Stomach (tissue), 9 donors: ENCODE results near the gene ANTXR1. TPM values are rescaled to one million over a fixed set of nuclear protein-coding genes. Genes with fewer than 3 reads are reported as not detected.
A peak's percentile ranks its signal among the peaks of the same experiment; 100 is the strongest.

Source experiments
- DNase-seq, 2 donors: peaks; one replicate each; pipeline versions ENCODE4 v3.0.0 to v3.0.0-alpha.2; 2013 to 2019
- H3K27ac ChIP-seq, 5 donors: fragments of 200-600 bp in 4 of 5; sonication (generic) in 4 of 5; one replicate each; pipeline ENCODE4 v1.5.1; 2013 to 2019; ENCODE audit warnings: mild to moderate bottlenecking in 1 of 5, moderate library complexity in 1 of 5
- H3K27me3 ChIP-seq, 3 donors: fragments of 200-600 bp; sonication (generic); one replicate each; pipeline ENCODE4 v1.5.1; 2017 to 2019; ENCODE audit warnings: mixed run types in 1 of 3
- H3K36me3 ChIP-seq, 4 donors: fragments of 200-600 bp; sonication (generic); 1 replicate in 3 of 4; 2 replicates in 1 of 4; pipeline ENCODE4 v1.5.1; 2016 to 2019
- H3K4me1 ChIP-seq, 4 donors: fragments of 200-600 bp; sonication (generic); one replicate each; pipeline ENCODE4 v1.5.1; 2016 to 2019
- H3K4me3 ChIP-seq, 4 donors: fragments of 200-600 bp; sonication (generic) in 3 of 4; one replicate each; pipeline ENCODE4 v1.5.1; 2016 to 2019; ENCODE audit warnings: mild to moderate bottlenecking in 1 of 4
- H3K9me3 ChIP-seq, 4 donors: fragments of 200-600 bp; sonication (generic); one replicate each; pipeline ENCODE4 v1.5.1; 2016 to 2019
- CTCF ChIP-seq, 7 experiments: fragments of 450-650 bp in 4 of 7; fragments of 200-600 bp in 3 of 7; sonication (generic) in 3 of 7; IDR thresholded peaks; one replicate each; pipeline ENCODE4 v1.5.1; 2016 to 2019; ENCODE audit warnings: antibody characterized with exemption in 7 of 7, control low read depth in 2 of 7, mild to moderate bottlenecking in 1 of 7
- EP300 ChIP-seq: sonication (generic); formaldehyde crosslinking; IDR thresholded peaks from one replicate; pipeline ENCODE4 v1.6.1; 2017; ENCODE audit warnings: antibody characterized with exemption
- POLR2A ChIP-seq, 4 donors: fragments of 450-650 bp; IDR thresholded peaks; one replicate each; pipeline ENCODE4 v1.6.1; 2016; ENCODE audit warnings: antibody characterized with exemption in 4 of 4, control low read depth in 2 of 4, mild to moderate bottlenecking in 1 of 4, moderate library complexity in 1 of 4
- POLR2AphosphoS5 ChIP-seq, 3 donors: sonication (generic); formaldehyde crosslinking; IDR thresholded peaks; one replicate each; pipeline ENCODE4 v1.6.1; 2016; ENCODE audit warnings: antibody characterized with exemption in 3 of 3
- WGBS, 5 donors: extraction: QIAGEN DNeasy Blood & Tissue Kit in 3 of 5; methylation state at CpG; one replicate each; pipeline versions ENCODE4 v1.1.5 to v1.1.7; 2013 to 2018; 5-methylcytosine and 5-hydroxymethylcytosine counted together
- intact Hi-C: fragments of 100-400 bp; cut with DNase I; formaldehyde crosslinking; loops from one replicate; pipeline ENCODE4 v1.15.1; 2023; ENCODE audit warnings: low total_unique reads
- polyA plus RNA-seq, 3 donors: library from polyadenylated mRNA; stranded (reverse); fragments of 200-250 nt; gene quantifications; one replicate each; pipeline ENCODE4 v1.2.3, GENCODE V29; 2013
- total RNA-seq, 5 donors: library from RNA; depleted of rRNA; stranded (reverse); fragments of >200 nt; gene quantifications; one replicate each; pipeline versions ENCODE4 v1.1.0 to v1.2.3, GENCODE V29; 2014 to 2016
- donor health status: healthy with polysubstance abuse.
- donor health status: Bipolar disorder and iron deficiency.
- donor health status: healthy.

The ANTXR1 gene
- total and polyA plus RNA-seq, 8 donors, result 5.8 to 32.5 (median 13.7) TPM

GRCh38 chr2:69168950-69169654, 156.1 kb downstream of the ANTXR1 start:
- WGBS, 5 donors, result 65 to 87% (median 84%) methylated on average over 6 of the region's 6 CpGs
- Histone ChIP-seq H3K9me3 (no peaks in the 10 kb centered on the region), H3K27ac (no peak overlapping the region), H3K36me3 (no peaks in the 10 kb centered on the region), H3K4me3 (no peak overlapping the region), H3K27me3 (no peaks in the 10 kb centered on the region), H3K4me1 (peaks cover 0 to 27% (median 8%) of the 10 kb centered on the region in 4 donors)
- intact Hi-C loops, result no loop called here
- DNase-seq, result no peak
- TF ChIP-seq POLR2AphosphoS5 (IDR thresholded peaks at IDR 0.05), result no peak
- no peak for TF ChIP-seq EP300
- no peak for TF ChIP-seq CTCF (IDR thresholded peaks at IDR 0.05)
- TF ChIP-seq POLR2A (IDR thresholded peaks at IDR 0.05), result no peak

GRCh38 chr2:69169655-69170389, 156.8 kb downstream of the ANTXR1 start:
- no peak for TF ChIP-seq EP300
- TF ChIP-seq POLR2A (IDR thresholded peaks at IDR 0.05), result no peak
- no peak for TF ChIP-seq CTCF (IDR thresholded peaks at IDR 0.05)
- TF ChIP-seq POLR2AphosphoS5 (IDR thresholded peaks at IDR 0.05), result no peak
- no peaks in the 10 kb centered on the region for H3K9me3 ChIP-seq
- peaks cover 0 to 19% (median 5%) of the 10 kb centered on the region in 4 donors for H3K4me1 ChIP-seq
- no peak overlapping the region for H3K4me3 ChIP-seq
- H3K27me3 ChIP-seq, result no peaks in the 10 kb centered on the region
- DNase-seq, result no peak
- no peaks in the 10 kb centered on the region for H3K36me3 ChIP-seq
- WGBS, 5 donors, result 81 to 84% (median 82%) methylated on average over 11 of the region's 11 CpGs
- no peak overlapping the region for H3K27ac ChIP-seq
- intact Hi-C loops, result no loop called here

- Histone ChIP-seq H3K4me1 (peaks cover 0 to 16% (median 4%) of the 10 kb centered on the region in 4 donors), H3K27me3 (no peaks in the 10 kb centered on the region), H3K36me3 (no peaks in the 10 kb centered on the region), H3K9me3 (no peaks in the 10 kb centered on the region), H3K4me3 (no peak overlapping the region), H3K27ac (peak overlapping the region in 3 of 5 donors; percentile 5 to 24 (median 23))
- intact Hi-C loops, result no loop called here
- WGBS, 5 donors, result 69 to 81% (median 76%) methylated on average over 3 of the region's 3 CpGs
- DNase-seq, result no peak
- TF ChIP-seq EP300 (no peak), CTCF (IDR thresholded peaks at IDR 0.05) (no peak), POLR2A (IDR thresholded peaks at IDR 0.05) (no peak), POLR2AphosphoS5 (IDR thresholded peaks at IDR 0.05) (no peak)
Observed at GRCh38 chr2:69170661-69171060, 157.7 kb downstream of the ANTXR1 start.

- TF ChIP-seq POLR2AphosphoS5 (IDR thresholded peaks at IDR 0.05) (no peak), POLR2A (IDR thresholded peaks at IDR 0.05) (no peak), CTCF (IDR thresholded peaks at IDR 0.05) (no peak), EP300 (no peak)
- H3K27ac ChIP-seq, result peak overlapping the region in 3 of 5 donors; percentile 5 to 24 (median 23)
- DNase-seq, result peak; percentile 38 to 47
- intact Hi-C loops, result no loop called here
- H3K36me3 ChIP-seq, result no peaks in the 10 kb centered on the region
- H3K27me3 ChIP-seq, result no peaks in the 10 kb centered on the region
- peaks cover 0 to 19% (median 4%) of the 10 kb centered on the region in 4 donors for H3K4me1 ChIP-seq
- H3K4me3 ChIP-seq, result no peak overlapping the region
- no peaks in the 10 kb centered on the region for H3K9me3 ChIP-seq
- 41 to 53% (median 50%) methylated on average over 5 of the region's 5 CpGs for WGBS, 5 donors
Observed at GRCh38 chr2:69171116-69171896, 158.3 kb downstream of the ANTXR1 start.
